ENCODE measurements around the gene ZNF132.

The ZNF132 gene

DNA sequence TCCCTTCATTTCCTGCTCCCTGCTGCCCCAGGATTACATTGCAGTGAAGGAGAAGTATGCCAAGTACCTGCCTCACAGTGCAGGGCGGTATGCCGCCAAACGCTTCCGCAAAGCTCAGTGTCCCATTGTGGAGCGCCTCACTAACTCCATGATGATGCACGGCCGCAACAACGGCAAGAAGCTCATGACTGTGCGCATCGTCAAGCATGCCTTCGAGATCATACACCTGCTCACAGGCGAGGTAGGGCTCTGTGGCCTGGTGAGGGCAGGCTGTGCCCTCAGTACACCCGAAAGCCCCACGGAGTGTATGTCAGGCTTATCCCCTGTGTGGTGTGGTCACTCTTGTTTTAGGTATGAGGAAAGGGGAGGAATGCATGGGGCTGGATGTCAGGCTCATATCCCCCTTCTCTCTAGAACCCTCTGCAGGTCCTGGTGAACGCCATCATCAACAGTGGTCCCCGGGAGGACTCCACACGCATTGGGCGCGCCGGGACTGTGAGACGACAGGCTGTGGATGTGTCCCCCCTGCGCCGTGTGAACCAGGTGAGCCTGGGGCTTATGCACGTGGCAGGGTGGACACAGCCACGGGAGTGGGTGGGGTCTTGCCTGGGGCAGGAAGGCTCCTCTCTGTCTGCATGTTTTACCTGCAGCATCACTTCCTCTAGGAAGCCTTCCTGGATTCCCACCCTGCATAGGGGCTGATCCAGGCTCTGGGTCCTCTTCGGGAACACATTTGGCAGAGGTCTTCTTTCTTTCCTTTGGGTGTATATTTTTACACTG lies 46.8 kb downstream of the ZNF132 start:
- in situ Hi-C loops (cut with MboI; ENCODE audit: low sequenced_read_pairs): no loop called here

DNA sequence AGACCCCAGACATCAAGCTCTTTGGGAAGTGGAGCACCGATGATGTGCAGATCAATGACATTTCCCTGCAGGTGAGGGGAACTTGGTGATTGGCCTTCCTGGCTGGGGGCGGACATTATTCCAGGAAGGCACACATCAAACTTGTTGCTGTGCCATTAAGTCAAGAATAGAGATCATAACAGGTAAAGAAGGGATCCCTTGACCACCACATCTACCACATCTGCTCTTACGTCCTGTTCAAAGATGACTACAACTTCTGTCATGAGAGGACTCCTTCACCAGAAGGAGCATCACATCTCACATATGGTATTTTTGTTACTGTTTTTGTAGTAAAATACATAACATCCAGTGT lies 51.8 kb downstream of the ZNF132 start:
- in situ Hi-C loops (cut with MboI; ENCODE audit: low sequenced_read_pairs): no loop called here

DNA sequence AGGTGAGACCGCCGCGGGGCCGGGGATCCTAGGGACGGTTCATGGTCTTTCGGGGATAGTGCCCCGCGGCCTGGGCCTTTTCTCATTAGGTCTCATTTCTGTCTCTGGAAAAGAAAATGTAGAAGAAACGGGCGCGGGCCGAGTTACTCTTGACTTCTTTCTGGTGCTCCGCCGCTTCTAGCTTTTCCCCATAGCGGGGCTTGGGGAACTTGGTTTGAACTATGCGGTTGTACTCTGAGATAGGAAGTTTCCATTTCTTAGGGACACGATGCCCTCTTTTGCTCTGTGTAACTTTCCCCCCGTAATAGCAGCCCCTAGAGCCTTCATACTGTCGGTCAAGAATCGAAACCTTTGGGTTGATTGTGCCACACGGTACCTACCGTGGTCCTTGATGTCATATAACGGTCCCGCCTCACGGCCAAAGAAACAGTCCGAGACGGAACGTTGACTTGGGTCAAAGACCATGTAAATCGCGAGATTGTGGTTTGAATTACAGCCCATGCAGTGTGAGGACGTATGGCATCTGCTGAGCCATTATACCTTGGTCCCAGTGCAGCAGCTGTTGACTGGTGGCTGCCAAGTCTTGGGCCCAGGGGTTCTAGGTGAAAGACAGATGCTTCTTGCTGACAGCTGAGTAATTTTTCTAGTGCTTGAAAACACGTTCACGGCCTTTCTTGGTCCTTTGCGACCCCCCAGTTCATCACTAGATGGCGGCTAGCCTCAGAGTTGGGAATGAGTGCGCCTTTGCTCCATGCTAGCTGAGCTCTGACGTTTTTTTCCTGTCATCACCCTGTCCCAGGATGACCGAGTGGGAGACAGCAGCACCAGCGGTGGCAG lies 52.4 kb downstream of the ZNF132 start:
- in situ Hi-C loops (cut with MboI; ENCODE audit: low sequenced_read_pairs): no loop called here

DNA sequence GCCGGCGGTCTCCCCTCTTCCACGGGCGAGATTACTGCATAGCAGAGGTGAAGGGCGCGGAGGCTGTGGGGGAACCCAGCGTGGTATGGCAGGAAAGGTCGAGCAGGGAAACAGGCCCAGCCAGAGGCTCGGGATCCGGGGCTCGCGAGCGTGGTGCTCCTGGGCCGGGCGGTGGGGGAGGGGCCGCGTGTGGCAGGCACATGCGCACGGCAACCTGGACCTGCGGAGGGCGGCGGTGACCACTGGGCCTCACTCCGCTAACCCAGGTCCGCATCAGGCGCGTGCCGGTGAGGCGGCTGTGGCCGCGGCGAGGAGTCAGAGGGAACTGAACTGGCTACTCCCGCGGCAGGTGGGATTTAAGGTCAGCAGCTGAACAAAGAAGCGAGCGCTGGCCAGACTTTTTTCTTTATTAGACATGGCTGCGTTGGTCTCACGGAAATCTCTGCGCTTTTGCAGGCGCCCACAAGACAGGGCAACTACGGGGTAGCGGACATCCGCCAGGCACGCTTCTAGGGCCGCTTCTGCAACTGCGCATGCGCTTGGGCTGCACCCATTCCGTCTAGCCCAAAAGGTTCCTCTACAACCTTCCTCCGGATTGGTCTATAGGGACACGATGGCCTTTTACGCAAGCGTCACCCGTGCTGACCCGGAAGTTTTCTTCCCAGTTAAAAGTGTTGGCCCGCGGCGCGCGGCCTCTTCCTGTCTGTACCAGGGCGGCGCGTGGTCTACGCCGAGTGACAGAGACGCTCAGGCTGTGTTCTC lies 53.2 kb downstream of the ZNF132 start, which contains the start of gene RPS5:
RPS5 (plus strand) TSS at position 694 of the 762 bp plus-strand sequence. CDS start 869 bp downstream, outside the sequence.
- in situ Hi-C loops (cut with MboI; ENCODE audit: low sequenced_read_pairs): no loop called here

DNA sequence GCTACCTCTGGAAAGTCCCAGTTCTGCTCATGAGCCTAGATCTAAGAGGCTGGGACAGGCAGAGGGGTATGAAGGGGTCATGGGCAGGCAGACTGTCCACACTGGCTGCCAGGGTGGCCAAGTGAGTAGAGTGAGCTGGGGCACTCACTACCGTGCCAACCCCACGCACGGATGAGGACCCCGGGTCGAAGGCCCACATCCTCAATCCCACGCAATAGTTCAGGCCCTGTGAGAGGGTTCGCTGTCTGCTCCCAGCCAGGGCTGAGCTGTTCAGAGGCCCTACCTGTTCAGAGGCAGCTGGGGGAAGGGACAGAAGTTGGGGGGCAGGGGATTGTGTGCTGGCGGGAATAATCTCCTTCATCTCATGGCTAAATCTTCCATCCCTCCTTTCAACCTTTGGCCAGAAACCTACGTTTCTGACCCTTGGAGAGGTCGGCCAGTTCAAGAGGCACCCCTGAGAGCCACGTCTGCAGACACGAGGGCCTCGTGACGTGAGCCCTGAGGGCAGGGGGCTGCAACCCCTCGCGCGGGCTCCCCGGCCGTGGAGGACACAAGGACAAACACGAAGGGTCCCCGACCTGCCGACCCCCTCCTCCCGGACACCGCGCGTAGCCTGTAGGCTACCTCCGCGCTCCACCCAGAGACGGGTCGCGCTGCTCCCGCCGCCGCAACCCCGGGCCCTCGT lies 53.9 kb downstream of the ZNF132 start:
- in situ Hi-C loops (cut with MboI; ENCODE audit: low sequenced_read_pairs): no loop called here

DNA sequence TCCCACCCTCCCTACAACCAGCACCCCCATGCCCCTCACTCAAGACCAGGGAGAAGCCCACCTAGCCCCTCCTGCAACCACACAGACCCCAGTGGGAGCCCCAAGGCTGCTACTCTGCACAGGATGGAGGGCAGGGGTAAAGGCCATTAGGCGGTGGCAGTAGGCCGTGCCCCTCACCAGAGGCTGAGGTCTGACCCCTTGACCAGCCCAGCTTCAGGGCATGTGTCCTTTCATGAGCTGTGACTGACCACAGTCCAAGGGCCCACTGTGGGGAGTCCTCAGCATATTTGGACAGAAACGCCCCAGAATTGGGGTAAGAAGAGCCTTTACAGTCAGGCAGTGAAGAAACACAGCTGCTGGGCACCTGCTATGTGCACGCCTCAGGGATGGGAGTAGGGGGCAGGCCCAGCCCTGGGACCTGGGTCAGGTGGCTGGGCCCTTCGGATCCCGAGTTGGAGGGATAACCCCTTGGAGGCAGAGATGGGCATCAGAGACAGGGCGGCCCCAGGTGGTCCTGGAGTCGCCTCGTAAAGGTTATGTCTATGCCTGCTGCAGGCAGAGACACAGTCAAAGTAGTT lies 54.6 kb downstream of the ZNF132 start:
- in situ Hi-C loops (cut with MboI; ENCODE audit: low sequenced_read_pairs): no loop called here

DNA sequence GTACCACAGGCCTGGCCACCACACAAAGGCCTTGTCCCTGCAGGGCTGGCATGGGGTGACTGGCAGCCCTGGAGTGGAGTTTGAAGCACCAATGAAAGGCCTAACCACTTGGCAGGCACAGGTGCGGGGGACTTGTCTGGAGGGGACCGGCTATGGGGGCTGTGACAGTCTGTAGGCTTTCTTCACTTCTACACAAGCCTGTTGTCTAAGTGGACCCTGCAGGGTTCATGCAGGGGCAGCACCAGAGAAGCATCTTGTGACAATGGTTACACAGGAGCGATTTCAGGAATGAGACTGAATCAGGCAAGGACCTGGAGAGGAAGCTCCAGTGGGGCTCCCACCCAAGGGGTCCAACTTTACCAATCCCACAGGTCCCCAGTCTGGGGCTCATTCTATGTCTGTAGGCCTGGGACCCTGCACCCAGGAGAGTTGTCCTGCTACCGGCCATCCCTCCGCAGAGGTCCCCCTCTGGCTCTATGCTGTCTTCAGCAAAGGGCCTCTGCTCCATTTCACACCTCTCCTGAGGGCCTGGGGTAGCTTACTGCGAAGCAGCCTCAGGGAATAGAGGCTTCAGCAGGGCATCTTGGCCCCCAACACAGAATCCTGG lies 56.9 kb downstream of the ZNF132 start:
- in situ Hi-C loops (cut with MboI; ENCODE audit: low sequenced_read_pairs): no loop called here

All from HL-60/S4 treated with phorbol 12-myristate 13-acetate at 8.2 ng/mL for 4 days and 3 days (cell line).